WTC11 (cell line): ENCODE data around the gene NRF1. TPM values are rescaled to one million over a fixed set of nuclear protein-coding genes. Genes with fewer than 3 reads are reported as not detected.

ENCODE experiments used
- ATAC-seq: fragments of 200-7000 bp; cut with Tn5 transposase; 2 replicates; pipeline ENCODE4 v1.10.0; 2021; ENCODE audit warnings: mild to moderate bottlenecking, moderate library complexity
- CTCF ChIA-PET: fragments of 300-600 bp; sonication (Branson Sonifier 250); formaldehyde crosslinking; loops from one replicate; lab custom pipeline; 2021; ENCODE audit warnings: antibody characterized with exemption; lab: Charles Lee
- POLR2A ChIA-PET: fragments of 350-600 bp; sonication (Branson Sonifier 250); formaldehyde crosslinking; loops from one replicate; lab custom pipeline; 2021; ENCODE audit warnings: antibody characterized with exemption; lab: Charles Lee
- DNase-seq: peaks from one replicate; pipeline ENCODE4 v3.0.0; 2021; ENCODE audit warnings: low spot score
- H3K27ac Mint-ChIP-seq: 2 replicates; pipeline ENCODE4 v1.8.0; 2021; ENCODE audit warnings: mixed read lengths
- H3K27me3 Mint-ChIP-seq: 2 replicates; pipeline ENCODE4 v1.8.0; 2021; ENCODE audit warnings: low read depth, mild to moderate bottlenecking, moderate library complexity, mixed read lengths
- H3K36me3 Mint-ChIP-seq: 2 replicates; pipeline ENCODE4 v1.8.0; 2021; ENCODE audit warnings: mixed read lengths
- H3K4me1 Mint-ChIP-seq: 2 replicates; pipeline ENCODE4 v1.8.0; 2022; ENCODE audit warnings: mixed read lengths
- H3K4me3 Mint-ChIP-seq: 2 replicates; pipeline ENCODE4 v1.8.0; 2021; ENCODE audit warnings: mild to moderate bottlenecking, moderate library complexity, mixed read lengths
- H3K9me3 Mint-ChIP-seq: 2 replicates; pipeline ENCODE4 v1.8.0; 2021; ENCODE audit warnings: mixed read lengths
- EMX1 ChIP-seq: fragments of 250-450 bp; sonication (Bioruptor Pico); IDR thresholded peaks from 2 replicates; pipeline ENCODE4 v1.8.0; 2021; ENCODE audit warnings: mild to moderate bottlenecking
- FOXK1 ChIP-seq: sonication (generic); formaldehyde crosslinking; IDR thresholded peaks from 2 replicates; pipeline ENCODE4 v1.8.0; 2022; ENCODE audit warnings: mild to moderate bottlenecking, moderate library complexity, missing genetic modification reagents
- GABPB1 ChIP-seq: sonication (generic); formaldehyde crosslinking; IDR thresholded peaks from 2 replicates; pipeline ENCODE4 v1.8.1; 2023; ENCODE audit warnings: mild to moderate bottlenecking, missing genetic modification reagents
- MXD4 ChIP-seq: fragments of 250-450 bp; sonication (Bioruptor Pico); IDR thresholded peaks from 2 replicates; pipeline ENCODE4 v1.8.0; 2021; ENCODE audit warnings: mild to moderate bottlenecking, moderate library complexity, borderline replicate concordance
- NFATC4 ChIP-seq: fragments of 250-450 bp; sonication (Bioruptor Pico); IDR thresholded peaks from 2 replicates; pipeline ENCODE4 v1.9.0; 2021; ENCODE audit warnings: mild to moderate bottlenecking
- SMAD3 ChIP-seq: sonication (generic); formaldehyde crosslinking; IDR thresholded peaks from 2 replicates; pipeline ENCODE4 v1.8.0; 2022; ENCODE audit warnings: missing genetic modification reagents, mild to moderate bottlenecking, borderline replicate concordance
- SP1 ChIP-seq: sonication (generic); formaldehyde crosslinking; conservative IDR thresholded peaks from 2 replicates; pipeline ENCODE4 v1.8.1; 2022; ENCODE audit warnings: missing genetic modification reagents
- TP53 ChIP-seq: sonication (generic); formaldehyde crosslinking; IDR thresholded peaks from 2 replicates; pipeline ENCODE4 v1.8.1; 2023; ENCODE audit warnings: mild to moderate bottlenecking, missing genetic modification reagents
- ZBTB21 ChIP-seq: sonication (generic); formaldehyde crosslinking; IDR thresholded peaks from 2 replicates; pipeline ENCODE4 v1.8.1; 2023; ENCODE audit warnings: mild to moderate bottlenecking, missing genetic modification reagents, borderline replicate concordance
- ZNF121 ChIP-seq: sonication (generic); formaldehyde crosslinking; IDR thresholded peaks from 2 replicates; pipeline ENCODE4 v1.8.0; 2023; ENCODE audit warnings: missing genetic modification reagents
- ZNF138 ChIP-seq: sonication (generic); formaldehyde crosslinking; conservative IDR thresholded peaks from 2 replicates; pipeline ENCODE4 v1.8.1; 2022; ENCODE audit warnings: mild to moderate bottlenecking, moderate library complexity, missing genetic modification reagents
- ZNF219 ChIP-seq: sonication (generic); formaldehyde crosslinking; IDR thresholded peaks from 2 replicates; pipeline ENCODE4 v1.8.0; 2023; ENCODE audit warnings: missing genetic modification reagents, mild to moderate bottlenecking, borderline replicate concordance
- ZNF263 ChIP-seq: sonication (generic); formaldehyde crosslinking; IDR thresholded peaks from 2 replicates; pipeline ENCODE4 v1.8.1; 2022; ENCODE audit warnings: low read depth, mild to moderate bottlenecking, moderate library complexity, missing genetic modification reagents
- ZNF317 ChIP-seq: sonication (generic); formaldehyde crosslinking; IDR thresholded peaks from 2 replicates; pipeline ENCODE4 v1.8.1; 2023; ENCODE audit warnings: low read depth, mild to moderate bottlenecking, moderate library complexity, missing genetic modification reagents, borderline replicate concordance
- ZNF416 ChIP-seq: fragments of 250-450 bp; sonication (Bioruptor Pico); IDR thresholded peaks from 2 replicates; pipeline ENCODE4 v1.9.0; 2021; ENCODE audit warnings: mild to moderate bottlenecking, inconsistent platforms
- total RNA-seq: library from RNA; stranded (reverse); gene quantifications from 3 replicates; pipeline ENCODE4 v1.2.3, GENCODE V29; 2021
- TF ChIP-seq, protein P1 (sequence below): sonication (generic); formaldehyde crosslinking; conservative IDR thresholded peaks from 2 replicates; pipeline ENCODE4 v1.8.1; 2022; ENCODE audit warnings: mild to moderate bottlenecking, missing genetic modification reagents
- TF ChIP-seq, protein P2 (sequence below): fragments of 250-450 bp; sonication (Bioruptor Pico); IDR thresholded peaks from 2 replicates; pipeline ENCODE4 v1.9.0; 2021; ENCODE audit warnings: mild to moderate bottlenecking
- TF ChIP-seq, protein P3 (sequence below): sonication (generic); formaldehyde crosslinking; IDR thresholded peaks from 2 replicates; pipeline ENCODE4 v1.8.1; 2023; ENCODE audit warnings: mild to moderate bottlenecking, missing genetic modification reagents
- TF ChIP-seq, protein P4 (sequence below): sonication (generic); formaldehyde crosslinking; IDR thresholded peaks from 2 replicates; pipeline ENCODE4 v1.8.1; 2023; ENCODE audit warnings: mild to moderate bottlenecking, missing genetic modification reagents, borderline replicate concordance

The NRF1 gene
- total RNA-seq, 1 experiment from 2014 or later: 16.4 TPM

DNA sequence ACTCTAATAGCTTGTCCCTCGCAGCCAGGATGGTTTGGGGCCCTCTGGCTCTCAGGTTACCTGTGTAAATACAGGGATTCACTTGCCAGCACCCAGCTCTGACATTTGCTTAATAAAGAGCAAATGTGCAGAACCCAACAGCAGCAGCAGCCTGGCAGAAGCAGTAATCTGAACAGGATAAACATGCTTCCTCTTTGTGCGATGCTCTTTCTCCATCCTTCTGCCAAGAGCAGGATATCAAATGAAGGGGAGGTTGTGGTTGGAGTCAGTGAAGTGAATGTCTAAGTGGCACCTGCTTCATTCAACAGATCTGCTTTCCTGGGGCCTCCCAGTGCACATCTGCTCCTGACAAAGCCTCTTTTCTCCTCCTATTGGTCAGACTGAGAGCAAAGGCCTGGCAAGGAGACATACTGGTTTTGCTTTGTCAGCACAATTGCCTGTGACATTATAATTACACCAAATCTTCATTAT, 130.3 kb downstream of the NRF1 start:
- CTCF ChIA-PET: interaction anchor here (1.0 to 4.6 kb wide), 2 partner anchors 22 to 83 kb away, joined by 3 to 26 read pairs; no protein-coding TSS in a partner anchor
- ATAC-seq: peak; percentile 60
- Mint-ChIP-seq H3K9me3 (no peaks in the 10 kb centered on the region), H3K4me1 (peaks cover 48% of the 10 kb centered on the region), H3K27ac (peak overlapping the region; percentile 57; the same call in 1 of the 2 replicates), H3K36me3 (peaks cover 3% of the 10 kb centered on the region), H3K27me3 (no peaks in the 10 kb centered on the region), H3K4me3 (no peak overlapping the region)
- POLR2A ChIA-PET: no interaction called here
- no peak for DNase-seq
- TF ChIP-seq SMAD3 (CRISPR knock-in tag): no peak
- no peak for TF ChIP-seq GABPB1 (CRISPR knock-in tag)
- TF ChIP-seq, protein P1, sequence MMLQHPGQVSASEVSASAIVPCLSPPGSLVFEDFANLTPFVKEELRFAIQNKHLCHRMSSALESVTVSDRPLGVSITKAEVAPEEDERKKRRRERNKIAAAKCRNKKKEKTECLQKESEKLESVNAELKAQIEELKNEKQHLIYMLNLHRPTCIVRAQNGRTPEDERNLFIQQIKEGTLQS: no peak
- TF ChIP-seq ZNF138 (CRISPR knock-in tag): no peak
- TF ChIP-seq TP53: no peak
- TF ChIP-seq, protein P2, sequence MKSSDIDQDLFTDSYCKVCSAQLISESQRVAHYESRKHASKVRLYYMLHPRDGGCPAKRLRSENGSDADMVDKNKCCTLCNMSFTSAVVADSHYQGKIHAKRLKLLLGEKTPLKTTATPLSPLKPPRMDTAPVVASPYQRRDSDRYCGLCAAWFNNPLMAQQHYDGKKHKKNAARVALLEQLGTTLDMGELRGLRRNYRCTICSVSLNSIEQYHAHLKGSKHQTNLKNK (CRISPR knock-in tag): no peak
- no peak for TF ChIP-seq ZBTB21 (CRISPR knock-in tag)
- TF ChIP-seq, protein P3, sequence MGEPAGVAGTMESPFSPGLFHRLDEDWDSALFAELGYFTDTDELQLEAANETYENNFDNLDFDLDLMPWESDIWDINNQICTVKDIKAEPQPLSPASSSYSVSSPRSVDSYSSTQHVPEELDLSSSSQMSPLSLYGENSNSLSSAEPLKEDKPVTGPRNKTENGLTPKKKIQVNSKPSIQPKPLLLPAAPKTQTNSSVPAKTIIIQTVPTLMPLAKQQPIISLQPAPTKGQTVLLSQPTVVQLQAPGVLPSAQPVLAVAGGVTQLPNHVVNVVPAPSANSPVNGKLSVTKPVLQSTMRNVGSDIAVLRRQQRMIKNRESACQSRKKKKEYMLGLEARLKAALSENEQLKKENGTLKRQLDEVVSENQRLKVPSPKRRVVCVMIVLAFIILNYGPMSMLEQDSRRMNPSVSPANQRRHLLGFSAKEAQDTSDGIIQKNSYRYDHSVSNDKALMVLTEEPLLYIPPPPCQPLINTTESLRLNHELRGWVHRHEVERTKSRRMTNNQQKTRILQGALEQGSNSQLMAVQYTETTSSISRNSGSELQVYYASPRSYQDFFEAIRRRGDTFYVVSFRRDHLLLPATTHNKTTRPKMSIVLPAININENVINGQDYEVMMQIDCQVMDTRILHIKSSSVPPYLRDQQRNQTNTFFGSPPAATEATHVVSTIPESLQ (CRISPR knock-in tag): no peak
- TF ChIP-seq FOXK1 (CRISPR knock-in tag): no peak
- no peak for TF ChIP-seq SP1 (CRISPR knock-in tag)
- TF ChIP-seq MXD4 (CRISPR knock-in tag): no peak
- TF ChIP-seq ZNF263 (CRISPR knock-in tag): no peak

DNA sequence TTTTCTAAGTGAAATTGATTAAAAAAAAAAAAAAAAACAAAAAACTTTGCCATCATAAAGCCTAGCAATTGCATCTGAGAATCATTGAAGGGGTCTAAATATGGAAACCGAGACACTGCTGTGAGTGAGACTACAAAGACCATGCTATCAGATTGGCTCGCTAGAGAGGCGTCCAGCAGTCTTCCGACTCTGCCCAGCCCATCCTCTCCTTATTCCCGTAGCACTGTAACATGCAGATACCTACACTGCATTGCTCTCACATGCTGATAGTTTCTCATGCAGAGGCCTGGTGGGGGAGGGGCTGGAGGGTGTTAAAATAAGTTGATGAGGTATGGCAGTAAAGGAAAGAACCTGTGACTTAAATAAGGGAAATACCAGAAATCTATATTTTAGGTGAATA, 130.7 kb downstream of the NRF1 start:
- peak; percentile 36 for ATAC-seq
- ChIA-PET CTCF (interaction anchor here (4.6 kb wide), 1 partner anchor 83 kb away, joined by 26 read pairs; no protein-coding TSS in a partner anchor), POLR2A (no interaction called here)
- Mint-ChIP-seq H3K27ac (0 out of 2 replicates have a peak overlapping the region, but pooled peaks have one; percentile 30), H3K9me3 (no peaks in the 10 kb centered on the region), H3K27me3 (no peaks in the 10 kb centered on the region)
- DNase-seq: no peak
- TF ChIP-seq NFATC4 (no peak), TP53 (no peak), ZNF121 (CRISPR knock-in tag) (no peak), FOXK1 (CRISPR knock-in tag) (no peak), EMX1 (no peak), ZNF317 (CRISPR knock-in tag) (no peak), ZNF416 (CRISPR knock-in tag) (no peak), SMAD3 (CRISPR knock-in tag) (no peak), ZNF219 (CRISPR knock-in tag) (no peak)
- TF ChIP-seq, protein P4, sequence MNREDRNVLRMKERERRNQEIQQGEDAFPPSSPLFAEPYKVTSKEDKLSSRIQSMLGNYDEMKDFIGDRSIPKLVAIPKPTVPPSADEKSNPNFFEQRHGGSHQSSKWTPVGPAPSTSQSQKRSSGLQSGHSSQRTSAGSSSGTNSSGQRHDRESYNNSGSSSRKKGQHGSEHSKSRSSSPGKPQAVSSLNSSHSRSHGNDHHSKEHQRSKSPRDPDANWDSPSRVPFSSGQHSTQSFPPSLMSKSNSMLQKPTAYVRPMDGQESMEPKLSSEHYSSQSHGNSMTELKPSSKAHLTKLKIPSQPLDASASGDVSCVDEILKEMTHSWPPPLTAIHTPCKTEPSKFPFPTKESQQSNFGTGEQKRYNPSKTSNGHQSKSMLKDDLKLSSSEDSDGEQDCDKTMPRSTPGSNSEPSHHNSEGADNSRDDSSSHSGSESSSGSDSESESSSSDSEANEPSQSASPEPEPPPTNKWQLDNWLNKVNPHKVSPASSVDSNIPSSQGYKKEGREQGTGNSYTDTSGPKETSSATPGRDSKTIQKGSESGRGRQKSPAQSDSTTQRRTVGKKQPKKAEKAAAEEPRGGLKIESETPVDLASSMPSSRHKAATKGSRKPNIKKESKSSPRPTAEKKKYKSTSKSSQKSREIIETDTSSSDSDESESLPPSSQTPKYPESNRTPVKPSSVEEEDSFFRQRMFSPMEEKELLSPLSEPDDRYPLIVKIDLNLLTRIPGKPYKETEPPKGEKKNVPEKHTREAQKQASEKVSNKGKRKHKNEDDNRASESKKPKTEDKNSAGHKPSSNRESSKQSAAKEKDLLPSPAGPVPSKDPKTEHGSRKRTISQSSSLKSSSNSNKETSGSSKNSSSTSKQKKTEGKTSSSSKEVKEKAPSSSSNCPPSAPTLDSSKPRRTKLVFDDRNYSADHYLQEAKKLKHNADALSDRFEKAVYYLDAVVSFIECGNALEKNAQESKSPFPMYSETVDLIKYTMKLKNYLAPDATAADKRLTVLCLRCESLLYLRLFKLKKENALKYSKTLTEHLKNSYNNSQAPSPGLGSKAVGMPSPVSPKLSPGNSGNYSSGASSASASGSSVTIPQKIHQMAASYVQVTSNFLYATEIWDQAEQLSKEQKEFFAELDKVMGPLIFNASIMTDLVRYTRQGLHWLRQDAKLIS (CRISPR knock-in tag): no peak
- TF ChIP-seq, protein P2 (CRISPR knock-in tag): no peak
- TF ChIP-seq, all 79 proteins: peak for 0
- Mint-ChIP-seq H3K36me3 (peaks cover 3% of the 10 kb centered on the region), H3K4me1 (peaks cover 48% of the 10 kb centered on the region), H3K4me3 (peak overlapping the region; percentile 1; the same call in 1 of the 2 replicates)
